ENCODE results near the gene TGFB2. TPM values are rescaled to one million over a fixed set of nuclear protein-coding genes. Genes with fewer than 3 reads are reported as not detected.

Gene TGFB2
- total RNA-seq, 4 donors from 2014 or later = 5.3 to 12.6 (median 6.1) TPM

GRCh38 chr1:218341325-218341724 is 3.8 kb upstream of the TGFB2 start:
- DNase-seq (ENCODE audit: extremely low spot score) = no peak
- no peaks in the 10 kb centered on the region for H3K9me3 ChIP-seq
- no peak overlapping the region for H3K4me3 ChIP-seq
- TF ChIP-seq EP300 (IDR thresholded peaks at IDR 0.05) (no peak), POLR2AphosphoS5 (IDR thresholded peaks at IDR 0.05) (no peak), POLR2A (IDR thresholded peaks at IDR 0.05; ENCODE audit: low read depth) (no peak), CTCF (IDR thresholded peaks at IDR 0.05) (no peak)
- peaks cover 6 to 7% (median 7%) of the 10 kb centered on the region in 4 donors for H3K4me1 ChIP-seq
- intact Hi-C loops (cut with DNase I) = loop anchor here (10.0 kb wide), 3 partner anchors 153 to 833 kb away; partner anchors contain the start of gene LYPLAL1
- H3K27ac ChIP-seq (replicated peaks in 1 of 4) = no peak overlapping the region
- H3K27me3 ChIP-seq = no peaks in the 10 kb centered on the region
- WGBS = 100% methylated on average over 1 of the region's 1 CpG
- no peaks in the 10 kb centered on the region for H3K36me3 ChIP-seq

GRCh38 chr1:218342091-218342490 is 3.0 kb upstream of the TGFB2 start:
- no peak for TF ChIP-seq CTCF (IDR thresholded peaks at IDR 0.05)
- Histone ChIP-seq H3K4me3 (no peak overlapping the region), H3K4me1 (peaks cover 6 to 7% (median 7%) of the 10 kb centered on the region in 4 donors), H3K36me3 (no peaks in the 10 kb centered on the region), H3K27me3 (no peaks in the 10 kb centered on the region), H3K27ac (replicated peaks in 1 of 4) (no peak overlapping the region), H3K9me3 (no peaks in the 10 kb centered on the region)
- WGBS = 89% methylated on average over 4 of the region's 4 CpGs
- no peak for DNase-seq (ENCODE audit: extremely low spot score)
- intact Hi-C loops (cut with DNase I) = loop anchor here (10.0 kb wide), 3 partner anchors 153 to 833 kb away; partner anchors contain the start of gene LYPLAL1

- Histone ChIP-seq H3K4me1 (peaks cover 6 to 44% (median 41%) of the 10 kb centered on the region in 4 donors), H3K27ac (replicated peaks in 1 of 4) (peak overlapping the region; percentile 83 to 91 (median 90)), H3K9me3 (no peaks in the 10 kb centered on the region), H3K36me3 (no peaks in the 10 kb centered on the region), H3K27me3 (no peaks in the 10 kb centered on the region), H3K4me3 (peak overlapping the region; percentile 69 to 78 (median 74))
- intact Hi-C loops (cut with DNase I) = loop anchor here (5.0 to 10.0 kb wide), 4 partner anchors 149 to 829 kb away; partner anchors contain the start of gene LYPLAL1
- TF ChIP-seq POLR2A (IDR thresholded peaks at IDR 0.05; ENCODE audit: low read depth) = no peak
- TF ChIP-seq POLR2AphosphoS5 (IDR thresholded peaks at IDR 0.05) = peak in 1 of 2 donors; percentile 19
- DNase-seq (ENCODE audit: extremely low spot score) = no peak
- WGBS = under 1% methylated on average over 32 of the region's 64 CpGs
Measured at GRCh38 chr1:218345673-218346390, 696 bp downstream of the TGFB2 start.

- no peaks in the 10 kb centered on the region for H3K27me3 ChIP-seq
- DNase-seq (ENCODE audit: extremely low spot score) = no peak
- intact Hi-C loops (cut with DNase I) = loop anchor here (5.0 to 10.0 kb wide), 4 partner anchors 148 to 828 kb away; partner anchors contain the start of gene LYPLAL1
- H3K36me3 ChIP-seq = no peaks in the 10 kb centered on the region
- 3% methylated on average over 30 of the region's 39 CpGs for WGBS
- H3K9me3 ChIP-seq = no peaks in the 10 kb centered on the region
- H3K4me3 ChIP-seq = peak overlapping the region; percentile 69 to 78 (median 74)
- peak overlapping the region; percentile 83 to 91 (median 90) for H3K27ac ChIP-seq (replicated peaks in 1 of 4)
- TF ChIP-seq EP300 (IDR thresholded peaks at IDR 0.05) (no peak), CTCF (IDR thresholded peaks at IDR 0.05) (no peak), POLR2AphosphoS5 (IDR thresholded peaks at IDR 0.05) (no peak), POLR2A (IDR thresholded peaks at IDR 0.05; ENCODE audit: low read depth) (no peak)
- peaks cover 6 to 51% (median 47%) of the 10 kb centered on the region in 4 donors for H3K4me1 ChIP-seq
Measured at GRCh38 chr1:218346391-218347204, 1.5 kb downstream of the TGFB2 start.

- Histone ChIP-seq H3K4me1 (peaks cover 11 to 55% (median 52%) of the 10 kb centered on the region in 4 donors), H3K27ac (replicated peaks in 1 of 4) (peak overlapping the region; percentile 83 to 91 (median 90)), H3K27me3 (no peaks in the 10 kb centered on the region), H3K36me3 (no peaks in the 10 kb centered on the region), H3K4me3 (peak overlapping the region; percentile 69 to 78 (median 74)), H3K9me3 (no peaks in the 10 kb centered on the region)
- DNase-seq (ENCODE audit: extremely low spot score) = no peak
- no peak for TF ChIP-seq EP300 (IDR thresholded peaks at IDR 0.05)
- TF ChIP-seq POLR2AphosphoS5 (IDR thresholded peaks at IDR 0.05) = peak in 1 of 2 donors; percentile 23
- intact Hi-C loops (cut with DNase I) = loop anchor here (5.0 to 10.0 kb wide), 4 partner anchors 147 to 827 kb away; partner anchors contain the start of gene LYPLAL1
- under 1% methylated on average over 14 of the region's 14 CpGs for WGBS
Measured at GRCh38 chr1:218347336-218347722, 2.2 kb downstream of the TGFB2 start.
